B cell (primary cell): Measurements from ENCODE around the gene AMMECR1.

Experiments
- EZH2 ChIP-seq: IDR thresholded peaks from 2 replicates; pipeline ENCODE4 v1.6.1; 2012; ENCODE audit warnings: borderline replicate concordance, low read depth, mild to moderate bottlenecking, moderate library complexity, low read length; ENCODE audit not compliant: insufficient read depth, poor library complexity, severe bottlenecking
- TF ChIP-seq, protein P1 (sequence below): fragments of 200-600 bp; IDR thresholded peaks from one replicate; pipeline ENCODE4 v1.8.0; 2022; ENCODE audit warnings: antibody characterized with exemption, mild to moderate bottlenecking

DNA sequence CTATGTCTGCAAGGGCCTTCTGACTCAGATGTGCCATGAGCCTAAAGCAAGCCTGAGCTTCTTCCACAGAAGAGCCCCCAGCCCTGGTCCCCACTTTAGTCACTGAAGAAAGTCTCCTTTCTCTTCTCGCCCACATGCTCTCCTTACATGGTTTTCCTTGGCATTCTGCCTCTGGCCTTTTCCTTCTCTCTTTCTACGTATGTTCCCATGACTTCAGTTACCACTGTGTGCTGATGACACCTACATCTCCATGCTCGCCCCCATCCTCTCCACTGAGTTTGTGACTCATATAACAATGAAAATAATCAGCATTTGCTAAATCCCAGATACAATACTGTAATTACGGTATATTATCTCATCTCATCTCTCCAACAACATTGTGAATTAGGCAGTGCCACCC lies 149.3 kb downstream of the AMMECR1 start:
- TF ChIP-seq, protein P1, sequence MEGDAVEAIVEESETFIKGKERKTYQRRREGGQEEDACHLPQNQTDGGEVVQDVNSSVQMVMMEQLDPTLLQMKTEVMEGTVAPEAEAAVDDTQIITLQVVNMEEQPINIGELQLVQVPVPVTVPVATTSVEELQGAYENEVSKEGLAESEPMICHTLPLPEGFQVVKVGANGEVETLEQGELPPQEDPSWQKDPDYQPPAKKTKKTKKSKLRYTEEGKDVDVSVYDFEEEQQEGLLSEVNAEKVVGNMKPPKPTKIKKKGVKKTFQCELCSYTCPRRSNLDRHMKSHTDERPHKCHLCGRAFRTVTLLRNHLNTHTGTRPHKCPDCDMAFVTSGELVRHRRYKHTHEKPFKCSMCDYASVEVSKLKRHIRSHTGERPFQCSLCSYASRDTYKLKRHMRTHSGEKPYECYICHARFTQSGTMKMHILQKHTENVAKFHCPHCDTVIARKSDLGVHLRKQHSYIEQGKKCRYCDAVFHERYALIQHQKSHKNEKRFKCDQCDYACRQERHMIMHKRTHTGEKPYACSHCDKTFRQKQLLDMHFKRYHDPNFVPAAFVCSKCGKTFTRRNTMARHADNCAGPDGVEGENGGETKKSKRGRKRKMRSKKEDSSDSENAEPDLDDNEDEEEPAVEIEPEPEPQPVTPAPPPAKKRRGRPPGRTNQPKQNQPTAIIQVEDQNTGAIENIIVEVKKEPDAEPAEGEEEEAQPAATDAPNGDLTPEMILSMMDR: no peak
- no peak for TF ChIP-seq EZH2
